ENCODE results near the gene CYP24A1.

The CYP24A1 gene

DNA sequence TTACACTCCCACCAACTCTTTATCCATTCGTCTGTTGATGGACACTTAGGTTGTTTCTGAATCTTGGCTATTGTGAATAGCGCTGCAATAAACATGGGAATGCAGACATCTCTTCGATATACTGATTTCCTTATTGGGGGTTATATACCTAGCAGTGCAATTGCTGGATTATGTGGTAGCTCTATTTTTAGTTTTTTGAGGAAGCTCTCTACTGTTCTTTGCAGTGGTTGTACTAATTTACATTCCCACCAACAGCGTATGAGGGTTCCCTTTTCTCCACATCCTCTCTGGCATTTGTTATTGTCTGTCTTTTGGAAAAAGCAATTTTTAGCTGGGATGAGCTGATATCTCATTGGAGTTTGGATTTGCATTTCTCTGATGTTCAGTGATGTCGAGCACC lies 29.5 kb upstream of the CYP24A1 start:
- DNase-seq (ENCODE audit: low read depth): no peak
- TF ChIP-seq, protein P1, sequence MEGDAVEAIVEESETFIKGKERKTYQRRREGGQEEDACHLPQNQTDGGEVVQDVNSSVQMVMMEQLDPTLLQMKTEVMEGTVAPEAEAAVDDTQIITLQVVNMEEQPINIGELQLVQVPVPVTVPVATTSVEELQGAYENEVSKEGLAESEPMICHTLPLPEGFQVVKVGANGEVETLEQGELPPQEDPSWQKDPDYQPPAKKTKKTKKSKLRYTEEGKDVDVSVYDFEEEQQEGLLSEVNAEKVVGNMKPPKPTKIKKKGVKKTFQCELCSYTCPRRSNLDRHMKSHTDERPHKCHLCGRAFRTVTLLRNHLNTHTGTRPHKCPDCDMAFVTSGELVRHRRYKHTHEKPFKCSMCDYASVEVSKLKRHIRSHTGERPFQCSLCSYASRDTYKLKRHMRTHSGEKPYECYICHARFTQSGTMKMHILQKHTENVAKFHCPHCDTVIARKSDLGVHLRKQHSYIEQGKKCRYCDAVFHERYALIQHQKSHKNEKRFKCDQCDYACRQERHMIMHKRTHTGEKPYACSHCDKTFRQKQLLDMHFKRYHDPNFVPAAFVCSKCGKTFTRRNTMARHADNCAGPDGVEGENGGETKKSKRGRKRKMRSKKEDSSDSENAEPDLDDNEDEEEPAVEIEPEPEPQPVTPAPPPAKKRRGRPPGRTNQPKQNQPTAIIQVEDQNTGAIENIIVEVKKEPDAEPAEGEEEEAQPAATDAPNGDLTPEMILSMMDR (conservative IDR thresholded peaks at IDR 0.05; ENCODE audit: low read length): no peak

DNA sequence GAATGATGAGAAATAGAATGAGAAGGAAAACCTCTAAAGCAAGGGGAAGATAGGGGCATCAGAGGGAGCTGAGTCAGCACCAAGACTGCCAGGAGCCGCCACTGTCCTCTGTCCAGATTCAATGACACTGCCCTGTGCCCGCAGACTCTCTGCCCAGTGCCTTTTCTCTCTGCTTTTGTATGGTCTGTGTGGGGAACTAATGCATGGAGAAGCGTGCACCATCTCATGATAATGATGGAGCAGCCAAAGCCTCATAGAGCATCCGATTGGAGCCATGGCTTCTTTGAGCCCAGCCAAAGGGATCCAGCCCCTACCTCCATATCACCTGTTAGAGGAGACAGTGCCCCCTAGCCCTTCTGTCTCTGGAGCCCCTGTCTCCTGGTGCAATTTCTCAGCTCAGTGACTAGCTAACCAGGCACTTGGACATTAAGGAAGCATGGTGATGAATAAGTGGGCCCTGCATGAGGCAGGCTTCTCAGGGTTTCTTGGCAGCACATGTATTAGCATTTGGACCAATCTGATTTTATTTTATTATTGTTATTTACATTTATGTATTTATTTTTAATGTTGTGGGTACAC lies 27.6 kb upstream of the CYP24A1 start:
- H3K4me3 ChIP-seq (ENCODE audit: low read length): no peak overlapping the region
- DNase-seq (ENCODE audit: low read depth): no peak
- TF ChIP-seq, protein P1 (conservative IDR thresholded peaks at IDR 0.05; ENCODE audit: low read length): no peak

More for the DNA sequence above, 29.5 kb upstream of the CYP24A1 start:
- no peak overlapping the region for H3K4me3 ChIP-seq (ENCODE audit: low read length)

DNA sequence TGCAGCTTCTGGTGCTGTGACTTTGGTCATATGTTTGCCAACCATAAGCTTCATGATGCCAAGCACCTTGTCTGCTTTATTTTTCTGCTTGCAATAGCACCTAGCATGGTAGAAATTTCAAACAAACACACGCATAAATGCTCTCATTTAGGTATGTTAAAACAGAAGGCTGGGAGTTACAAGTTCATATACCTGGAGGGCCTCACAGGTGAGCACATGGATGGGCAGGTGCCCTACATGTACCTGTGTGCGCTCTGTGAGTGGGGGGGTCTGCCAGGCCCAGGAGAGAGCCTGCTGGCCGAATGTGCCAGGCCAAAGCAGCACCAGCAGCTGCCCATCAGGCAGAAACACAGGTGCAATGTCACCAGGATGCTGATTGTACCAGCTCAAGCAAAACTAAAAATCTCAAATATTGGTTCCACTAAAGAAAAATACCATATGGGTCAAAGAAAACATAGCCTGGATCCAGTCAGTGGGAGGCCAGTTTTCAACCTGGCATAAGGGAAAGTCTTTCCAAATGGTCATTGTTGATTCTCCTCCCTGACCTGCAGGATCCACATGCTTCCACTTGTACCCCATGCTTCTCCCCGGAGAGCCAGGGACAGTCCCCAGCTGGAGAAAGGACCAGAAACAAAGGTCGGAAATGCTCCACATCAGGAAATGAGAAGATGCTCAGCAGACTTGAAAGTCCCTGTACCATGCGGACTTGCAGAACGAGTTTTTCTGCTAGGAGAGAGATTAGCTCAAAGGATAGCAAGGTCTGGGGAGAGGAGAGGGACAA lies 26.9 kb upstream of the CYP24A1 start:
- no peak for DNase-seq (ENCODE audit: low read depth)
- no peak overlapping the region for H3K4me3 ChIP-seq (ENCODE audit: low read length)
- TF ChIP-seq, protein P1 (conservative IDR thresholded peaks at IDR 0.05; ENCODE audit: low read length): no peak

DNA sequence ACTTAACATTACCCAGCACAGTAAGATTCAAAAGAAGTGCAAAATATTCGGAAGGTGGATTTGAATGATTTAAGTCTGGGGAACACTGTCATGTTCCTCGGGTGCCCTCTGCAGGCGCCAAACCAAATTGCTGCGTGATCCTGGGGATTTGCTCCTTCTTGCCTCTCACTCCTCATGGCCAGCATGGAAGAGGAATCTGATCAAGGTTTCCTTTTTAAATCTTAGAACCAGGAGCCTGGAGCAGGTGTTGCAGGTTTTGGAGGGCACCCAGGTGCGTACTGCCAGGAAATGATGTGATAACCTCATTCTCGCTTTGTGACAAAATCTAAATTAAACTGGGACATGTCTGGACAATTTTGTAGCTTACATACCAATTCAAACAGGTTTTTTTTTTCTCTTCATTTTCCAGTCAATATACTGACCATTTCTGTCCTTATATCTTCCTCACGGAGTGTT lies 26.0 kb upstream of the CYP24A1 start:
- no peak overlapping the region for H3K4me3 ChIP-seq (ENCODE audit: low read length)
- TF ChIP-seq, protein P1 (conservative IDR thresholded peaks at IDR 0.05; ENCODE audit: low read length): peak; percentile 97
- peak; percentile 74 for DNase-seq (ENCODE audit: low read depth)

DNA sequence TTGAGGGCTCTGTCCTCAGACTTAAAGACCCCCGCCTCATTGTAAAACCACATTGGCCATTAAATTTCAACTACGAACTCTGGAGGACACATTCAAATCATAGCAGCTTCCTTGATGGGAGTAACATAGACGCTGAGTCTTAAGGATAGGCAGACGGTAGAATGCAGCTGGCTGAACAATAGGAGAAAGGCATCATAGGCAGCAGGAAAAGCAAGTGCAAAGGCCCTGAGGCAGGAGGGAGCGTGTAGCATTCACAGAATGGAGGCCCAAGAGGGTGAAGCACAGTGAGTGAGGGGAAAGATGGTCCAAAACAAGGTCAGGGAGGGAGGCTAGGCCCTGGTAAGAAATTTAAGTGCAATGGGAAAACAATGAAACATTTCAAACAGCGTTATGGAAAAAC lies 25.5 kb upstream of the CYP24A1 start:
- no peak for DNase-seq (ENCODE audit: low read depth)
- TF ChIP-seq, protein P1 (conservative IDR thresholded peaks at IDR 0.05; ENCODE audit: low read length): no peak
- no peak overlapping the region for H3K4me3 ChIP-seq (ENCODE audit: low read length)

DNA sequence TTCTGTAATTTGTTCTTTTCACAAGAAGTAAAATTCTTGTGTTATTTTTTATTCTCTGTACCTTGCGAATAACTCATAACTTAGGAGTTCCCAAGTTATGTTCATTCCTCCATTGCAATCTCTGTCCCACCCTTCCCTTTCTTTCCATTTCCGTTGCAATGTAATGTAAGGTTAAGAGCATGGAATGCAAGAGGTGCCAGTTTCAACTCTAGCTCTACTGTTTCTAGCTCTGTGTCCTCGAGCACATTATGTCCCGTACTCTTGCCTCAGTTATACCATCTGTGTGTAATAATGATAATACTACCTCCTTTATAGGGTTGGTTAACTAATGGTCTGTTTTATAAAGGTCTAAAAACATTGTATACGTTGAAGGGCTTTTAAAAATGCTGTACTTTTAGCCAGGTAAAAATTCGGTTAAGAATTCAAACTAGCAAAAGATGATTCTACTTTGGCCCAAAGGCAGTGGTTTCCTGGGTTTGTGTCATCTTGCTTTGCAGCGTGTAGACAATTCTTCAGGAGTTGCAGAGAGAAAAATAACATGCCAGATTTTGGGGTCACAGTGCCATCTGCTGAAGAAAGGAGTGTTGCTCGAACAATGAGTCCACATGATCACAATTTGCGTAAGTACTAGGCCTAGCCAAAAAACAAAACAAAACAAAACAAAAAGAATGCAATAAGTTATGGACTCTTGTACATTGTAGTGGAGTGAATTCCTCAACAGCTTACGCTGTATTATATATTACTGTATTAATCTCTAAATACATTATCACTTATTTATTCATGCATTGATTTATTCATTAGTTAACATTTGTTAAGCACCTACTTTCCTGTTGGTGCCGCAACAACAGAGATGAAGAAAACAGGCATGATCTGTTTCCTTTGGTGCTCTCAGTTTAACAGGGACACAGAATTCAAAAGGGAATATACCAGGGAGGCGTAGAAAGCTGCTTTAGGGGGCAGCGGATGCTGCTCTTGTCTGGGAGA lies 24.1 kb upstream of the CYP24A1 start:
- TF ChIP-seq, protein P1 (conservative IDR thresholded peaks at IDR 0.05; ENCODE audit: low read length): peak; percentile 65
- no peak overlapping the region for H3K4me3 ChIP-seq (ENCODE audit: low read length)
- DNase-seq (ENCODE audit: low read depth): peak; percentile 88
